Natural killer cell (primary cell): Measurements from ENCODE around the gene MMP15. TPM values are rescaled to one million over a fixed set of nuclear protein-coding genes. Genes with fewer than 3 reads are reported as not detected.

Source experiments
- ATAC-seq, 3 donors: fragments of 150-1000 bp in 2 of 3; fragments of 200-7000 bp in 1 of 3; cut with Tn5 transposase; 1 replicate in 1 of 3; 2 replicates in 2 of 3; pipeline ENCODE4 v1.10.0; 2021; ENCODE audit warnings: mild to moderate bottlenecking in 2 of 3, moderate library complexity in 2 of 3
- DNase-seq, 2 donors: peaks; one replicate each; pipeline versions ENCODE4 v3.0.0 to v3.0.0-alpha.2; 2013 to 2021; ENCODE audit warnings: mixed read lengths in 1 of 2
- H3K27ac ChIP-seq: one replicate; pipeline ENCODE4 v1.5.1; 2013; ENCODE audit warnings: mild to moderate bottlenecking, low read length
- H3K27me3 ChIP-seq: one replicate; pipeline ENCODE4 v1.6.1; 2013; ENCODE audit warnings: low read length; ENCODE audit not compliant: control insufficient read depth, insufficient read depth
- H3K36me3 ChIP-seq: one replicate; pipeline ENCODE4 v1.6.1; 2013; ENCODE audit warnings: low read length; ENCODE audit not compliant: control insufficient read depth, insufficient read depth
- H3K4me1 ChIP-seq: one replicate; pipeline ENCODE4 v1.6.1; 2013; ENCODE audit warnings: low read length; ENCODE audit not compliant: control insufficient read depth, insufficient read depth
- H3K4me3 ChIP-seq: one replicate; pipeline ENCODE4 v1.5.1; 2013; ENCODE audit warnings: low read length
- H3K9me3 ChIP-seq: one replicate; pipeline ENCODE4 v1.6.1; 2013; ENCODE audit warnings: low read length; ENCODE audit not compliant: control insufficient read depth, insufficient read depth
- H3K27ac Mint-ChIP-seq, 2 donors: one replicate each; pipeline ENCODE4 v1.8.0; 2022; ENCODE audit warnings: mild to moderate bottlenecking in 2 of 2, mixed read lengths in 2 of 2, moderate library complexity in 1 of 2
- H3K27me3 Mint-ChIP-seq, 2 donors: one replicate each; pipeline ENCODE4 v1.8.0; 2022; ENCODE audit warnings: low read depth in 2 of 2, mixed read lengths in 2 of 2
- H3K36me3 Mint-ChIP-seq: one replicate; pipeline ENCODE4 v1.8.0; 2022; ENCODE audit warnings: mixed read lengths
- H3K4me1 Mint-ChIP-seq, 2 donors: one replicate each; pipeline ENCODE4 v1.8.0; 2022; ENCODE audit warnings: mixed read lengths in 2 of 2
- H3K4me3 Mint-ChIP-seq: one replicate; pipeline ENCODE4 v1.8.0; 2022; ENCODE audit warnings: mild to moderate bottlenecking, moderate library complexity, mixed read lengths
- H3K9me3 Mint-ChIP-seq, 2 donors: one replicate each; pipeline ENCODE4 v1.8.0; 2022; ENCODE audit warnings: mixed read lengths in 2 of 2
- WGBS: methylation state at CpG from one replicate; pipeline ENCODE4 v1.1.7; 2013; ENCODE audit warnings: missing lambda C conversion rate; ENCODE audit not compliant: insufficient coverage; 5-methylcytosine and 5-hydroxymethylcytosine counted together
- intact Hi-C: fragments of 100-400 bp; cut with micrococcal nuclease; formaldehyde crosslinking; loops from one replicate; pipeline ENCODE4 v1.14.2; 2022
- total RNA-seq, 4 donors: library from RNA; stranded (reverse); fragments of 120-200 nt in 1 of 4; gene quantifications; one replicate each; pipeline versions ENCODE4 v1.2.3 to v1.2.4, GENCODE V29; 2013 to 2022
- TF ChIP-seq, protein P1 (sequence below): fragments of 200-600 bp; IDR thresholded peaks from one replicate; pipeline ENCODE4 v1.8.0; 2022; ENCODE audit warnings: antibody characterized with exemption

Gene MMP15
- total RNA-seq, 3 donors from 2014 or later (not counting 1 experiment from before 2014, with no cell fraction given) = 0.23 to 0.27 (median 0.24) TPM

DNA sequence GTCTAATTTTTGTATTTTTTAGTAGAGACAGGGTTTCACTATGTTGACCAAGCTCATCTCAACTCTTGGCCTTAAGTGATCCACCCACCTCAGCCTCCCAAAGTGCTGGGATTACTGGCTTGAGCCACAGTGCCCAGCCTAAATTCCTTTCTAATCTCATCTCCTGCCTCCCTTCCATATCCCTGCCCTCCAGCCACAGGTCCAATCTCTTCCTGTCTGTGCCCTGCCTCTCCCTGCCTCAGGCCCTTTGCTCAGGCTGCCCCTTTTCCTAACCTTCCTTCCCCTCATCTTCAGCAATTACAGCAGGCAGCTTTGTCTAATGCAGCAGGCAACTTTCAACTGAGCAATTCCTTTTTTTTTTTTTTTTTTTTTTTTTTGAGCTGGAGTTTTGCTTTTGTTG is 56.8 kb downstream of the MMP15 start:
- ATAC-seq (no peak), DNase-seq (no peak)
- no peak overlapping the region for H3K27ac ChIP-seq
- H3K4me1 Mint-ChIP-seq = no peaks in the 10 kb centered on the region
- no peaks in the 10 kb centered on the region for H3K36me3 Mint-ChIP-seq
- intact Hi-C loops = no loop called here
- no peaks in the 10 kb centered on the region for H3K9me3 ChIP-seq
- TF ChIP-seq, protein P1, sequence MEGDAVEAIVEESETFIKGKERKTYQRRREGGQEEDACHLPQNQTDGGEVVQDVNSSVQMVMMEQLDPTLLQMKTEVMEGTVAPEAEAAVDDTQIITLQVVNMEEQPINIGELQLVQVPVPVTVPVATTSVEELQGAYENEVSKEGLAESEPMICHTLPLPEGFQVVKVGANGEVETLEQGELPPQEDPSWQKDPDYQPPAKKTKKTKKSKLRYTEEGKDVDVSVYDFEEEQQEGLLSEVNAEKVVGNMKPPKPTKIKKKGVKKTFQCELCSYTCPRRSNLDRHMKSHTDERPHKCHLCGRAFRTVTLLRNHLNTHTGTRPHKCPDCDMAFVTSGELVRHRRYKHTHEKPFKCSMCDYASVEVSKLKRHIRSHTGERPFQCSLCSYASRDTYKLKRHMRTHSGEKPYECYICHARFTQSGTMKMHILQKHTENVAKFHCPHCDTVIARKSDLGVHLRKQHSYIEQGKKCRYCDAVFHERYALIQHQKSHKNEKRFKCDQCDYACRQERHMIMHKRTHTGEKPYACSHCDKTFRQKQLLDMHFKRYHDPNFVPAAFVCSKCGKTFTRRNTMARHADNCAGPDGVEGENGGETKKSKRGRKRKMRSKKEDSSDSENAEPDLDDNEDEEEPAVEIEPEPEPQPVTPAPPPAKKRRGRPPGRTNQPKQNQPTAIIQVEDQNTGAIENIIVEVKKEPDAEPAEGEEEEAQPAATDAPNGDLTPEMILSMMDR = no peak
- peaks cover 0 to 5% of the 10 kb centered on the region in 2 donors for H3K27me3 Mint-ChIP-seq
- no peak overlapping the region for H3K4me3 ChIP-seq
- no peaks in the 10 kb centered on the region for H3K9me3 Mint-ChIP-seq
- H3K4me3 Mint-ChIP-seq = no peak overlapping the region
- no peak overlapping the region for H3K27ac Mint-ChIP-seq
- no peaks in the 10 kb centered on the region for H3K36me3 ChIP-seq
- H3K27me3 ChIP-seq = no peaks in the 10 kb centered on the region
- H3K4me1 ChIP-seq = no peaks in the 10 kb centered on the region

DNA sequence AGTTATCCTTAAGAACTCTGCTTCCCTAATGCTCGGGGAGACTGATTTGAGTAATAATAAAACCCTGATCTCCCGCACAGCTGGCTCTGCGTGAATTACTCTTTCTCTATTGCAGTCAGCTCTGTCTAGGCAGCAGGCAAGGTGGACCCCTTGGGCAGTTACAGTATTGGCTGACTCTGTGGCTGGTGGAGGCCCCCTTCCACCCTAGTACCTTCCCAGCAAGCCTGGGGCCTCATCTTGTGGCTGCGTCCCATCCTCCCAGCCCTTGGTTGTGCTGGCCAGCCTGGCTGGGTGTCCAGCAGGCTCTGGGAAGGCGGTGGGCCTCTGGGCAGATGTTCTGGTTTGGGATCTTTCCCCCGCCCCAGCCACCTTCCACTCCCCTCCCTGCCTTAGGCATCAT is 59.1 kb downstream of the MMP15 start:
- H3K27me3 ChIP-seq = no peaks in the 10 kb centered on the region
- Mint-ChIP-seq H3K27me3 (peaks cover 0 to 2% of the 10 kb centered on the region in 2 donors), H3K27ac (no peak overlapping the region), H3K4me1 (no peaks in the 10 kb centered on the region), H3K36me3 (no peaks in the 10 kb centered on the region), H3K4me3 (no peak overlapping the region), H3K9me3 (no peaks in the 10 kb centered on the region)
- TF ChIP-seq, protein P1 = no peak
- no peak for ATAC-seq
- no peak for DNase-seq
- H3K27ac ChIP-seq = no peak overlapping the region
- no peaks in the 10 kb centered on the region for H3K9me3 ChIP-seq
- WGBS = 94% methylated on average over 6 of the region's 6 CpGs
- H3K4me3 ChIP-seq = no peak overlapping the region
- H3K4me1 ChIP-seq = no peaks in the 10 kb centered on the region
- H3K36me3 ChIP-seq = no peaks in the 10 kb centered on the region
- intact Hi-C loops = no loop called here

DNA sequence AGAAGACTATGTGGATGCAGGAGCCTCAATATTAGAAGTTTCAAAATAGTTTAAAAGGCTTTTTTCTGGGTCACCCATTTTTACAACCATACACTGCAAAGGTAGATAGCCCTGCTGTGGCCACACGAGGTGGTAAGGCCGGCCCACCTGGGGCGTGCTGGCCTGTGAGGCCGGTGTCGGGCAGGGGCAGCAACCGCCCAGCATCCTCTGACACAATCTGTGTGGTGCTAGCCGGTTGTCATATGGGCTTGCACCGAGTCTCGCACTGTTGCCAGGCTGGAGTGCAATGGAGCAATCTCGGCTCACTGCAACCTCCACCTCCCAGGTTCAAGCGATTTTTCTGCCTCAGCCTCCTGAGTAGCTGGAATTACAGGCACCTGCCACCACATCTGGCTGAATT is 59.6 kb downstream of the MMP15 start:
- TF ChIP-seq, protein P1 = no peak
- H3K4me3 ChIP-seq = no peak overlapping the region
- Mint-ChIP-seq H3K27me3 (peaks cover 0 to 2% of the 10 kb centered on the region in 2 donors), H3K36me3 (no peaks in the 10 kb centered on the region), H3K27ac (no peak overlapping the region), H3K4me1 (no peaks in the 10 kb centered on the region), H3K9me3 (no peaks in the 10 kb centered on the region), H3K4me3 (no peak overlapping the region)
- WGBS = 94% methylated on average over 10 of the region's 11 CpGs
- ATAC-seq = no peak
- DNase-seq = no peak
- intact Hi-C loops = no loop called here
- H3K27ac ChIP-seq = no peak overlapping the region
- no peaks in the 10 kb centered on the region for H3K9me3 ChIP-seq
- no peaks in the 10 kb centered on the region for H3K4me1 ChIP-seq
- H3K27me3 ChIP-seq = no peaks in the 10 kb centered on the region
- no peaks in the 10 kb centered on the region for H3K36me3 ChIP-seq

DNA sequence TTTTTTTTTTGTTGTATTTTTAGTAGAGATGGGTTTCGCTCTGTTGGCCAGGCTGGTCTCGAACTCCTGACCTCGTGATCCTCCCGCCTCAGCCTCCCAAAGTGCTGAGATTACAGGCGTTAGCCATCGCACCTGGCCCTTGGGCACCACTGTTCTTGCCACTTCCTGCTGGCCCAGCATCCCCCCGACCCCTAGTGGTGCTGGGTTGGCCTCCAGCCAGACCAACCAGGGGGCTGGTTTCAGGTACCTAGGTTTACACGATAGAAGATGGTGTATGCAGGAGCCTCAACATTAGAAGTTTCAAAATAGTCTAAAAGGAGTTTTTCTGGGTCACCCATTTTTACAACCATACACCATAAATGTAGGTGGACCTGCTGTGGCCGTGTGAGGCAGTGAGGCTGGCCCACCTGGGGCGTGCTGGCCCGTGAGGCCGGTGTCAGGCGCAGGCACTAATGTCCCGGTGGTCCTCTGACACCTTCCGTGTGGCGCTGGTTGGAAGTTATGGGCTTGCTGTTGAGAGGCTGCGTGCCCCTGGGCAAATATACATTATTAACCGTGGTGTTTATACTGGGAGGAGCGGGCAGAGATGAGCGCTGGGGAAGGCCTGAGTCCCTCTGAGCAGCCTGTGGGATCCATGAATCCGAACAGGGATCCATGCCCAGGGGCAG is 60.2 kb downstream of the MMP15 start:
- no peak overlapping the region for H3K4me3 Mint-ChIP-seq
- TF ChIP-seq, protein P1 = no peak
- H3K27ac Mint-ChIP-seq = no peak overlapping the region
- no peaks in the 10 kb centered on the region for H3K27me3 ChIP-seq
- WGBS = 78% methylated on average over 21 of the region's 21 CpGs
- no peaks in the 10 kb centered on the region for H3K36me3 Mint-ChIP-seq
- H3K4me3 ChIP-seq = no peak overlapping the region
- DNase-seq (no peak), ATAC-seq (no peak)
- H3K4me1 ChIP-seq = no peaks in the 10 kb centered on the region
- no peaks in the 10 kb centered on the region for H3K4me1 Mint-ChIP-seq
- H3K9me3 ChIP-seq = no peaks in the 10 kb centered on the region
- peaks cover 0 to 2% of the 10 kb centered on the region in 2 donors for H3K27me3 Mint-ChIP-seq
- H3K9me3 Mint-ChIP-seq = no peaks in the 10 kb centered on the region
- no peaks in the 10 kb centered on the region for H3K36me3 ChIP-seq
- intact Hi-C loops = no loop called here
- no peak overlapping the region for H3K27ac ChIP-seq
